A549 (cell line): ENCODE data around the gene ZIM2. TPM values are rescaled to one million over a fixed set of nuclear protein-coding genes. Genes with fewer than 3 reads are reported as not detected.

ENCODE experiments used
- ATAC-seq, 2 experiments: fragments of 200-7000 bp in 1 of 2; fragments of >200 bp in 1 of 2; cut with Nextera tagmentation in 1 of 2; cut with Tn5 transposase in 1 of 2; 3 replicates each; pipeline versions ENCODE4 v1.8.0 to v1.9.1; 2018 to 2020; ENCODE audit warnings: mild to moderate bottlenecking in 1 of 2, moderate library complexity in 1 of 2
- CTCF ChIA-PET: fragments of 300-600 bp; sonication (Branson Sonifier 250); formaldehyde crosslinking; extraction: SDS; loops from one replicate; lab custom pipeline; 2021; ENCODE audit warnings: antibody characterized with exemption, inconsistent platforms; lab: Yijun Ruan, JAX
- POLR2A ChIA-PET: fragments of 350-600 bp; formaldehyde crosslinking; extraction: SDS; loops from one replicate; lab custom pipeline; 2021; ENCODE audit warnings: antibody characterized with exemption, inconsistent platforms; lab: Yijun Ruan, JAX
- DNase-seq, 2 experiments: peaks; one replicate each; pipeline versions ENCODE4 v3.0.0 to v3.0.0-alpha.2; 2011 to 2016; ENCODE audit warnings: low read depth in 1 of 2, low spot score in 1 of 2
- FAIRE-seq: peaks from 2 replicates; lab custom pipeline; 2011; peaks lifted over from hg19 to GRCh38; lab: Jason Lieb, UNC
- H3K27ac ChIP-seq, 2 experiments: fragments of >200 bp; sonication (Bioruptor Twin); formaldehyde crosslinking; 3 replicates each; pipeline ENCODE4 v1.5.1; 2016 to 2017
- H3K4me1 ChIP-seq: fragments of >200 bp; sonication (Bioruptor Twin); formaldehyde crosslinking; 3 replicates; pipeline ENCODE4 v1.6.1; 2016
- H3K4me2 ChIP-seq: fragments of >200 bp; sonication (Bioruptor Twin); formaldehyde crosslinking; 3 replicates; pipeline ENCODE4 v1.6.1; 2016
- H3K4me3 ChIP-seq: fragments of >200 bp; sonication (Bioruptor Twin); formaldehyde crosslinking; 3 replicates; pipeline ENCODE4 v1.5.1; 2016
- H3K9me3 ChIP-seq: fragments of >200 bp; sonication (Bioruptor Twin); formaldehyde crosslinking; 3 replicates; pipeline ENCODE4 v1.6.1; 2016
- ATOH8 ChIP-seq: fragments of 250-450 bp; sonication (Bioruptor Pico); IDR thresholded peaks from 2 replicates; pipeline ENCODE4 v1.5.0; 2020; ENCODE audit warnings: low read depth, mild to moderate bottlenecking, moderate library complexity
- CTCF ChIP-seq: fragments of >200 bp; sonication (Bioruptor Twin); formaldehyde crosslinking; IDR thresholded peaks from 3 replicates; pipeline ENCODE4 v1.5.1; 2016
- EHMT2 ChIP-seq: fragments of 200-600 bp; sonication (generic); IDR thresholded peaks from 2 replicates; pipeline ENCODE4 v1.6.1; 2016; ENCODE audit warnings: antibody characterized with exemption, low read depth, mild to moderate bottlenecking, moderate library complexity
- ELK1 ChIP-seq: fragments of 150-350 bp; IDR thresholded peaks from 2 replicates; pipeline ENCODE4 v1.6.1; 2014; ENCODE audit warnings: low read depth, mild to moderate bottlenecking, low read length
- EP300 ChIP-seq, 2 experiments: fragments of >200 bp; sonication (Bioruptor Twin); formaldehyde crosslinking; IDR thresholded peaks; 2 replicates in 1 of 2; 3 replicates in 1 of 2; pipeline ENCODE4 v1.6.1; 2016 to 2017
- ESRRA ChIP-seq: fragments of 150-350 bp; IDR thresholded peaks from 2 replicates; pipeline ENCODE4 v1.6.1; 2014; ENCODE audit warnings: mild to moderate bottlenecking, low read length, borderline replicate concordance
- FOSB ChIP-seq: fragments of 250-450 bp; sonication (Bioruptor Pico); IDR thresholded peaks from 2 replicates; pipeline ENCODE4 v1.5.0; 2020; ENCODE audit warnings: mild to moderate bottlenecking, moderate library complexity
- FOXS1 ChIP-seq: fragments of 250-450 bp; sonication (Bioruptor Pico); IDR thresholded peaks from 2 replicates; pipeline ENCODE4 v1.5.0; 2020; ENCODE audit warnings: mild to moderate bottlenecking, moderate library complexity
- HOXA7 ChIP-seq: fragments of 250-450 bp; sonication (Bioruptor Pico); IDR thresholded peaks from 2 replicates; pipeline ENCODE4 v1.5.0; 2020; ENCODE audit warnings: mild to moderate bottlenecking, moderate library complexity
- HOXB5 ChIP-seq: fragments of 250-450 bp; sonication (Bioruptor Pico); IDR thresholded peaks from 2 replicates; pipeline ENCODE4 v1.5.0; 2020; ENCODE audit warnings: mild to moderate bottlenecking, moderate library complexity
- JUN ChIP-seq, 2 experiments: fragments of >200 bp; sonication (Bioruptor Twin); formaldehyde crosslinking; IDR thresholded peaks; 2 replicates in 1 of 2; 3 replicates in 1 of 2; pipeline ENCODE4 v1.6.1; 2016 to 2017
- JUNB ChIP-seq: fragments of >200 bp; sonication (Bioruptor Twin); formaldehyde crosslinking; IDR thresholded peaks from 2 replicates; pipeline ENCODE4 v1.6.1; 2016
- NPAS2 ChIP-seq: fragments of 250-450 bp; sonication (Bioruptor Pico); IDR thresholded peaks from 2 replicates; pipeline ENCODE4 v1.8.0; 2022; ENCODE audit warnings: mild to moderate bottlenecking, moderate library complexity, borderline replicate concordance
- NR3C1 ChIP-seq: fragments of >200 bp; sonication (Bioruptor Twin); formaldehyde crosslinking; IDR thresholded peaks from 3 replicates; pipeline ENCODE4 v1.6.1; 2017
- PHF8 ChIP-seq: fragments of 200-600 bp; sonication (generic); IDR thresholded peaks from 2 replicates; pipeline ENCODE4 v1.6.1; 2016; ENCODE audit warnings: low read depth, mild to moderate bottlenecking, antibody characterized with exemption, moderate library complexity, borderline replicate concordance
- RARB ChIP-seq: fragments of 250-450 bp; sonication (Bioruptor Pico); IDR thresholded peaks from 2 replicates; pipeline ENCODE4 v1.8.0; 2021; ENCODE audit warnings: mild to moderate bottlenecking, moderate library complexity
- RCOR1 ChIP-seq: fragments of 150-350 bp; IDR thresholded peaks from 2 replicates; pipeline ENCODE4 v1.6.1; 2014; ENCODE audit warnings: antibody characterized with exemption, low read length, low read depth
- REST ChIP-seq: fragments of 200-600 bp; sonication (generic); IDR thresholded peaks from 2 replicates; pipeline ENCODE4 v1.6.1; 2016; ENCODE audit warnings: antibody characterized with exemption, mild to moderate bottlenecking, moderate library complexity
- TFCP2L1 ChIP-seq: fragments of 250-450 bp; sonication (Bioruptor Pico); IDR thresholded peaks from 2 replicates; pipeline ENCODE4 v1.5.0; 2021; ENCODE audit warnings: mild to moderate bottlenecking
- WGBS: methylation state at CpG from one replicate; pipeline ENCODE4 v1.1.6; 2017; ENCODE audit errors: missing lambda C conversion rate; 5-methylcytosine and 5-hydroxymethylcytosine counted together
- polyA plus RNA-seq, 4 experiments: library from polyadenylated mRNA; depleted of rRNA in 3 of 4; stranded (reverse); fragments of >200 nt; fragmentation: RNase III in 1 of 4; extraction: RNeasy Plus Mini Kit Qiagen cat#74134 plus additional on column Dnase treatment in 1 of 4; gene quantifications; 2 replicates in 3 of 4; 3 replicates in 1 of 4; pipeline ENCODE4 v1.2.3, GENCODE V29; 2011 to 2017

Gene ZIM2
- polyA plus RNA-seq, 2 of the 4 experiments (the other 2 are of a cell fraction): not detected

- ATAC-seq (no peak), DNase-seq (no peak), FAIRE-seq (no peak)
- Histone ChIP-seq H3K4me3 (no peak overlapping the region), H3K4me2 (no peak overlapping the region), H3K9me3 (peaks cover 70% of the 10 kb centered on the region), H3K27ac (no peak overlapping the region), H3K4me1 (no peaks in the 10 kb centered on the region)
- ChIA-PET POLR2A (no interaction called here), CTCF (no interaction called here)
- TF ChIP-seq NR3C1 (no peak), RARB (CRISPR knock-in tag) (no peak), REST (no peak), PHF8 (no peak), JUN (IDR thresholded peaks at IDR 0.05) (no peak), ATOH8 (CRISPR knock-in tag) (no peak), EP300 (IDR thresholded peaks at IDR 0.05) (no peak)
- 26% methylated on average over 19 of the region's 19 CpGs for WGBS
Observed at GRCh38 chr19:56877069-56877715, 36.7 kb upstream of the ZIM2 start.

- TF ChIP-seq ELK1 (no peak), FOXS1 (CRISPR knock-in tag) (no peak), RCOR1 (no peak), CTCF (no peak), HOXB5 (no peak), NPAS2 (no peak), HOXA7 (CRISPR knock-in tag) (no peak)
- ATAC-seq: no peak
- FAIRE-seq: no peak
Observed at GRCh38 chr19:56875717-56876116, 35.2 kb upstream of the ZIM2 start.

GRCh38 chr19:56874530-56874929 lies 34.0 kb upstream of the ZIM2 start:
- DNase-seq: no peak
- H3K27ac ChIP-seq: no peak overlapping the region
- WGBS: under 1% methylated on average over 4 of the region's 4 CpGs
- H3K4me2 ChIP-seq: no peak overlapping the region
- no peaks in the 10 kb centered on the region for H3K4me1 ChIP-seq
- ChIA-PET CTCF (no interaction called here), POLR2A (interaction anchor here (1.2 kb wide), 1 partner anchor 280 kb away, joined by 3 read pairs; the partner anchor contains the start of gene ZNF71)
- ATAC-seq: no peak
- no peak overlapping the region for H3K4me3 ChIP-seq
- H3K9me3 ChIP-seq: peaks cover 61% of the 10 kb centered on the region; the same call in 2 of the 3 replicates
- TF ChIP-seq RCOR1 (no peak), JUNB (no peak), FOSB (CRISPR knock-in tag) (no peak), EHMT2 (no peak), TFCP2L1 (CRISPR knock-in tag) (no peak), ESRRA (no peak)
- TF ChIP-seq, all 56 proteins: peak for 0
- no peak for FAIRE-seq

More at GRCh38 chr19:56875717-56876116, 35.2 kb upstream of the ZIM2 start:
- Histone ChIP-seq H3K9me3 (peaks cover 65% of the 10 kb centered on the region), H3K27ac (no peak overlapping the region), H3K4me2 (no peak overlapping the region), H3K4me3 (no peak overlapping the region), H3K4me1 (no peaks in the 10 kb centered on the region)
- CTCF ChIA-PET: no interaction called here
- 12% methylated on average over 3 of the region's 3 CpGs for WGBS
- POLR2A ChIA-PET: no interaction called here
- no peak for DNase-seq
